GM03348 (cell line): ENCODE measurements around the gene PDHB.

Experiments used
- DNase-seq: peaks from one replicate; pipeline ENCODE4 v3.0.0; 2012; ENCODE audit warnings: low spot score

PDHB gene

GRCh38 chr3:58398669-58399333 is 34.8 kb downstream of the PDHB start:
- no peak for DNase-seq

- peak; percentile 36 for DNase-seq
Observed at GRCh38 chr3:58394339-58394738, 39.3 kb downstream of the PDHB start.

GRCh38 chr3:58392181-58392580 is 41.5 kb downstream of the PDHB start:
- DNase-seq: peak; percentile 16

- DNase-seq: no peak
Observed at GRCh38 chr3:58391156-58391865, 42.3 kb downstream of the PDHB start.

- peak; percentile 81 for DNase-seq
Observed at GRCh38 chr3:58388550-58389091, 45.0 kb downstream of the PDHB start.

GRCh38 chr3:58387650-58388546 is 45.7 kb downstream of the PDHB start:
- DNase-seq: peak; percentile 7

GRCh38 chr3:58386626-58387365 is 46.8 kb downstream of the PDHB start:
- peak; percentile 45 for DNase-seq

- DNase-seq: peak; percentile 18
Observed at GRCh38 chr3:58384381-58385090, 49.1 kb downstream of the PDHB start.

- peak; percentile 84 for DNase-seq
Observed at GRCh38 chr3:58383904-58384303, 49.7 kb downstream of the PDHB start.

GRCh38 chr3:58383476-58383875 is 50.2 kb downstream of the PDHB start:
- DNase-seq: peak; percentile 24

GRCh38 chr3:58379351-58380073 is 54.1 kb downstream of the PDHB start:
- DNase-seq: no peak

GRCh38 chr3:58377750-58378149 is 55.9 kb downstream of the PDHB start:
- DNase-seq: no peak
